Skeletal muscle satellite cell (primary cell): ENCODE measurements around the gene DNAAF3. TPM values are rescaled to one million over a fixed set of nuclear protein-coding genes. Genes with fewer than 3 reads are reported as not detected.

Source experiments
- H3K27me3 ChIP-seq: 2 replicates; pipeline ENCODE4 v1.7.0; 2013; ENCODE audit warnings: low read length; ENCODE audit not compliant: control insufficient read depth, insufficient read depth
- H3K36me3 ChIP-seq: 2 replicates; pipeline ENCODE4 v1.7.0; 2013; ENCODE audit warnings: mild to moderate bottlenecking, control low read depth, low read length; ENCODE audit not compliant: insufficient read depth
- H3K4me1 ChIP-seq: 2 replicates; pipeline ENCODE4 v1.7.0; 2013; ENCODE audit warnings: low read length; ENCODE audit not compliant: control insufficient read depth, insufficient read depth
- H3K4me2 ChIP-seq: 2 replicates; pipeline ENCODE4 v1.7.0; 2013; ENCODE audit warnings: mild to moderate bottlenecking, low read length
- H3K4me3 ChIP-seq: 2 replicates; pipeline ENCODE4 v1.7.0; 2013; ENCODE audit warnings: low read length
- H3K9ac ChIP-seq: 2 replicates; pipeline ENCODE4 v1.7.0; 2013; ENCODE audit warnings: mild to moderate bottlenecking, low read depth, low read length, moderate library complexity
- H3K9me3 ChIP-seq: replicated peaks from 2 replicates; pipeline ENCODE4 v1.7.0; 2013; ENCODE audit warnings: mild to moderate bottlenecking, control low read depth, low read length
- small RNA-seq: library from RNA; depleted of rRNA; stranded (forward); fragments of <200 nt; gene quantifications from one replicate; pipeline ENCODE3, GENCODE V24; 2012

Gene DNAAF3

DNA sequence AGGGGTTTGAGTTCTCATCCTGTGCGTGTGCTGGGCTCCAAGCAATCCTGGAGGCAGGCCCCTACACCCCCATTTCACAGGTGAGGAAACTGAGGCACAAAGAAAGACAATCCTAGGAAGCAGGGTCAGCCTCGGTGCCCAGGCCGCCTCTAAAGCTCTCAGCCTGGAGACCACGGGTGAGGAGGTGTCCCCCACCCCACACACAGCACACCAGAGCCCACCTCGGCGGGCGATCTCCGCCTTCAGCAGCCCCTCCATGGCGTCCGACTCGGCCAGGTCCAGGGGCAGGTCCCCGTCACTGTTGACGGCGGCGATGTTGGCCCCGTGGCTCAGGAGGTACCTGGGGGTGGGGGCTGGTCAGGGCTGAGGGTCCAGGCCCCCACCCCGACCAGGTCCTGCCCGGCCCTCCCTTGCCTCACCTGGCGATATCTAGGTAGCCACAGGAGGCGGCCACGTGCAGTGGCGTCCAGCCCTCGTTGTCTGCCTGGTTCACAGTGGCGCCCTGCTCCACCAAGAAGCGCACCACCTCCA lies 54.1 kb downstream of the DNAAF3 start:
- peaks cover 21% of the 10 kb centered on the region for H3K36me3 ChIP-seq
- no peaks in the 10 kb centered on the region for H3K9me3 ChIP-seq
- no peak overlapping the region for H3K9ac ChIP-seq
- H3K4me3 ChIP-seq, result no peak overlapping the region
- no peaks in the 10 kb centered on the region for H3K27me3 ChIP-seq
- H3K4me1 ChIP-seq, result peaks cover 18% of the 10 kb centered on the region
- H3K4me2 ChIP-seq, result no peak overlapping the region

DNA sequence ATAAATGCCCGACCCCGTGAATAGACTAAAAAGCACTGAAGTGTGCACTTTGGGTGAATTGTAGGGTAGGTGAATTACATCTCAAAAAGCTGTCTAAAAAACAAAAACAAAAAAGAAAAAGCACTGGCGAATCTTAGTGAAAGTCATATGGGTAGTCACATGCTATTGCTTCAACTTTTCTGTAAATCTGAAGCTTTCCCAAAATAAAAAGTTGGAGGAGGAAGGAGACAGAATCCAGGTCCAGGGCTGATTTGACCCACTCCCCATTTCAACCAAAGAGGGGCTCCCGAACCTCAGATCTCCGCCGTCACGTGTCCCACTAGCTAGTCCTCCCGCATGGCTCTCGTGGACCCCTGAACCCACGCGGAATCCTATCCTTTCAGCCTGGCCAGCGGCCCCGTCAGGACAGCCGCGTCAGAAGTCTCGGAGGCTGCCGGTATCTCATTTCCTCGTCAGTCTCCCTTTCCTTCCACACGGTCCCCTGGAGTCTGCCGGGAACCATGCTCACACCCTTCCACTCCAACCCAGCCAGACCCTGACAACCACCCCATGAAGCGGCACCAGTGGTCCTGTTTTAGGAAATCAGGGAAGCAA lies 55.1 kb downstream of the DNAAF3 start:
- Histone ChIP-seq H3K4me1 (peaks cover 18% of the 10 kb centered on the region), H3K36me3 (peaks cover 21% of the 10 kb centered on the region), H3K27me3 (no peaks in the 10 kb centered on the region), H3K9ac (no peak overlapping the region), H3K9me3 (no peaks in the 10 kb centered on the region), H3K4me3 (no peak overlapping the region), H3K4me2 (no peak overlapping the region)

DNA sequence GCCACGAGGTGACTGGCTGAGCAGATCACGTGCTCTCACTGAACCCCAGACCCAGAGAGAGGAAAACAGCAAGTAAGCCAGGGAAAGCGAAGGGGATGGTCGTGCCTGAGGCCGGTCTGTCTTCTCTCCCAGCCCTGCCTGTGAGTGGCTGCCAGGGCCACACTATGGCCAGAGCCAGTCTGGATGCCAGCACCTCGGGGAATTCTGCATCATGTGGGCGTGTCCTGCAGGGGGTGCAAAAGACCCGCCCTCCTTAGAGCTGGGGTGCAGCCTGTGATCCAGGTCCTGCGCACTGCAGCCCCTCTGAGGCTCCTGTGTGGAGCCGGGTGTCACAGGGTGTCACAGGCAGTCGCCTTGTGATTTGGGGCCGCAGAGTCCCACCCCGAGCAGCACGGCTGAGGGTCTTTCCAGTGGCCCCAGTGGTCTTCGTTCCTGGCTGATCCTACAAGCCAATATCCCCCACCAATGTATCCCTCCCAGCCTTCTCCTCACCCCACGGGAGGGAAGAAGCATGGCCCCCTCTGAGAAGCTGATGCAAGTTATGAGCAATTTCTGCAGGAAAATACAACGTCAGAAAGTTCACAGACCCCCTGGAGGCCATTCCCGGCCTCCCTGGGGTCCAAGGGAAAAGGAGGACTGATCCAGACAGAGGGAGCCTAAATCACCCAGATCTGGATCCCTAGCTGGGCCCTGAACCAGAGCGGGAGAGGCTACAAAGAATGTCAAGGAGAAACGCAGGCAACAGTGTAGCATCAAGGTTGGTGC lies 56.7 kb downstream of the DNAAF3 start:
- Histone ChIP-seq H3K4me2 (no peak overlapping the region), H3K4me1 (peaks cover 8% of the 10 kb centered on the region), H3K9me3 (no peaks in the 10 kb centered on the region), H3K9ac (no peak overlapping the region), H3K27me3 (no peaks in the 10 kb centered on the region), H3K36me3 (peaks cover 21% of the 10 kb centered on the region), H3K4me3 (no peak overlapping the region)

Small RNA genes lying within 50 kb of the gene (small RNA-seq; reads per million reads assigned to genes)
- not detected for gene MIR7975
- not detected for gene RF01210
